ENCODE results near the gene RGS7.

Gene RGS7

GRCh38 chr1:241048622-241049021 lies 308.4 kb downstream of the RGS7 start:
- no peaks in the 10 kb centered on the region for H3K4me1 ChIP-seq (ENCODE audit: insufficient read depth, low read length, poor library complexity, severe bottlenecking)
- H3K4me3 ChIP-seq (ENCODE audit: low read length, poor library complexity, severe bottlenecking): no peak overlapping the region
- no peaks in the 10 kb centered on the region for H3K27me3 ChIP-seq (ENCODE audit: insufficient read depth, low read length, poor library complexity, severe bottlenecking)
- no peaks in the 10 kb centered on the region for H3K9me2 ChIP-seq (replicated peaks; ENCODE audit: low read depth, low read length)
- no peaks in the 10 kb centered on the region for H3K79me2 ChIP-seq (ENCODE audit: insufficient read depth, low read length)
- no peaks in the 10 kb centered on the region for H4K20me1 ChIP-seq (ENCODE audit: insufficient read depth, low read length, poor library complexity, severe bottlenecking)
- TF ChIP-seq CTCF (conservative IDR thresholded peaks at IDR 0.05; ENCODE audit: low read length): no peak
- no peak for TF ChIP-seq EZH2phosphoT487 (IDR thresholded peaks at IDR 0.05; ENCODE audit: borderline replicate concordance)
- 0 out of 2 replicates have a peak, but pooled peaks cover 2% of the 10 kb centered on the region for H3K9me3 ChIP-seq (ENCODE audit: insufficient read depth, low read depth, low read length)
- H3K9ac ChIP-seq (ENCODE audit: low read depth, low read length, poor library complexity, severe bottlenecking): no peak overlapping the region
- no peaks in the 10 kb centered on the region for H3K36me3 ChIP-seq (ENCODE audit: insufficient read depth, low read length)
- H2AFZ ChIP-seq (ENCODE audit: low read length): no peak overlapping the region
- H3F3A ChIP-seq (ENCODE audit: low read depth): no peaks in the 10 kb centered on the region
- no peak overlapping the region for H3K4me2 ChIP-seq (ENCODE audit: low read depth, low read length, poor library complexity, severe bottlenecking)

GRCh38 chr1:241045659-241046058 lies 311.3 kb downstream of the RGS7 start:
- Histone ChIP-seq H3K4me2 (ENCODE audit: low read depth, low read length, poor library complexity, severe bottlenecking) (no peak overlapping the region), H3K9me3 (ENCODE audit: insufficient read depth, low read depth, low read length) (0 out of 2 replicates have a peak, but pooled peaks cover 2% of the 10 kb centered on the region), H3K9me2 (replicated peaks; ENCODE audit: low read depth, low read length) (no peaks in the 10 kb centered on the region), H3K4me1 (ENCODE audit: insufficient read depth, low read length, poor library complexity, severe bottlenecking) (no peaks in the 10 kb centered on the region), H4K20me1 (ENCODE audit: insufficient read depth, low read length, poor library complexity, severe bottlenecking) (no peaks in the 10 kb centered on the region), H3K27me3 (ENCODE audit: insufficient read depth, low read length, poor library complexity, severe bottlenecking) (no peaks in the 10 kb centered on the region), H3K36me3 (ENCODE audit: insufficient read depth, low read length) (no peaks in the 10 kb centered on the region), H3K9ac (ENCODE audit: low read depth, low read length, poor library complexity, severe bottlenecking) (no peak overlapping the region), H3K79me2 (ENCODE audit: insufficient read depth, low read length) (no peaks in the 10 kb centered on the region), H2AFZ (ENCODE audit: low read length) (no peak overlapping the region), H3F3A (ENCODE audit: low read depth) (no peaks in the 10 kb centered on the region), H3K4me3 (ENCODE audit: low read length, poor library complexity, severe bottlenecking) (no peak overlapping the region)
- TF ChIP-seq CTCF (conservative IDR thresholded peaks at IDR 0.05; ENCODE audit: low read length) (no peak), EZH2phosphoT487 (IDR thresholded peaks at IDR 0.05; ENCODE audit: borderline replicate concordance) (no peak)

- Histone ChIP-seq H3K36me3 (ENCODE audit: insufficient read depth, low read length) (no peaks in the 10 kb centered on the region), H3F3A (ENCODE audit: low read depth) (no peaks in the 10 kb centered on the region), H3K4me2 (ENCODE audit: low read depth, low read length, poor library complexity, severe bottlenecking) (no peak overlapping the region), H3K9me3 (ENCODE audit: insufficient read depth, low read depth, low read length) (no peaks in the 10 kb centered on the region; the same call in 1 of the 2 replicates), H3K79me2 (ENCODE audit: insufficient read depth, low read length) (no peaks in the 10 kb centered on the region), H3K4me1 (ENCODE audit: insufficient read depth, low read length, poor library complexity, severe bottlenecking) (no peaks in the 10 kb centered on the region), H3K4me3 (ENCODE audit: low read length, poor library complexity, severe bottlenecking) (no peak overlapping the region), H3K9ac (ENCODE audit: low read depth, low read length, poor library complexity, severe bottlenecking) (no peak overlapping the region), H3K9me2 (replicated peaks; ENCODE audit: low read depth, low read length) (no peaks in the 10 kb centered on the region), H4K20me1 (ENCODE audit: insufficient read depth, low read length, poor library complexity, severe bottlenecking) (no peaks in the 10 kb centered on the region), H3K27me3 (ENCODE audit: insufficient read depth, low read length, poor library complexity, severe bottlenecking) (no peaks in the 10 kb centered on the region), H2AFZ (ENCODE audit: low read length) (no peak overlapping the region)
- TF ChIP-seq EZH2phosphoT487 (IDR thresholded peaks at IDR 0.05; ENCODE audit: borderline replicate concordance) (no peak), CTCF (conservative IDR thresholded peaks at IDR 0.05; ENCODE audit: low read length) (no peak)
These were observed 322.6 kb downstream of the RGS7 start for GRCh38 chr1:241034203-241034936.
